ENCODE results near the gene NELL1. TPM values are rescaled to one million over a fixed set of nuclear protein-coding genes. Genes with fewer than 3 reads are reported as not detected.

NELL1 gene
- total RNA-seq, 1 experiment from 2014 or later = 0.22 TPM

DNA sequence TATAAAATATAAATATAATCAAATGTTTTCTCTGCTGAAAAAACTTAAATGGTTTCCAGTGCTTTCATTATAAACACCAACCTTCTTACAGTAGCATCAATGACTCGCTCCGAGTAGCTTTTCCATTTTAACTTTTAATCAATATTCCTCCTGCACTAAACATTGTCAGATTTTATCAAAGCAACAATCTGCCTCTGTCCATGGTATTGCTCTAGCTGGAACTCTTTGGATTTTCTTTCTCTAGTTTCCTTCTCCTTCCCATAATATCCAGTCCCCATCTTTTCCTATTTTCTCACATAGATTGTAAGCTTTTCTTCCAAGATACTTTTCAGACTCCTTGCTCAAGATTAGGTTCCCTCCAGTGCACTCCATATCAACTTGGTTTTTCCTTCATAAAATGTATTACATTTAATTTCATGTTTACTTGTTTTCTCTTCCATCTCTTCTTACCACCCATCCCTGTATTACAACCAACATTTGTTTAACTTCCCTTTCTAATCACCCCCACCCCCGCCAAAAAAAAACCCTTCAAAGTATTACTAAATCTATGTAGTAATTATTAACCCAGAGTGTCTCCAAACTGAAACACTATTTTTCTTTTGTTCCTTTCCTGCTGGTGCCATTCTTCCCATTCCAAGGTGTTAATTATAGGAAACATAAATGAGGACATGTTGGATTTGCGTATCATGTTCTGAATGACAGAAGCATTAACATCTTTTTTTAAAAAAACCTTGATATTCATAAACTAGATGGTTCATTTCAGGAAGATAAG, 716.5 kb downstream of the NELL1 start:
- H3K79me2 ChIP-seq (ENCODE audit: insufficient read depth, low read length) = no peaks in the 10 kb centered on the region
- H3K14ac ChIP-seq (ENCODE audit: insufficient read depth, low read length) = no peak overlapping the region
- no peaks in the 10 kb centered on the region for H3K4me1 ChIP-seq (ENCODE audit: insufficient read depth, low read length)
- no peak overlapping the region for H3T11ph ChIP-seq (ENCODE audit: low read length)
- no peak overlapping the region for H4K5ac ChIP-seq (ENCODE audit: insufficient read length, low read depth, low read length)
- Mint-ChIP-seq H3K27ac (no peak overlapping the region), H3K36me3 (ENCODE audit: insufficient read depth in 1 of 3, low read depth in 3 of 3) (no peaks in the 10 kb centered on the region), H3K4me3 (no peak overlapping the region), H3K9me3 (no peaks in the 10 kb centered on the region), H3K27me3 (ENCODE audit: low read depth) (no peaks in the 10 kb centered on the region), H3K4me1 (no peaks in the 10 kb centered on the region)
- H4K20me1 ChIP-seq (ENCODE audit: control insufficient read depth, insufficient read depth, insufficient read length) = no peaks in the 10 kb centered on the region
- no peak overlapping the region for H3K4me2 ChIP-seq (ENCODE audit: insufficient read depth, insufficient read length, low read length)
- H2BK15ac ChIP-seq (ENCODE audit: low read depth, low read length) = no peak overlapping the region
- no peak overlapping the region for H3K27ac ChIP-seq (ENCODE audit: insufficient read length, low read depth, low read length)
- no peak overlapping the region for H2AK5ac ChIP-seq (ENCODE audit: insufficient read length, low read length)
- H2BK20ac ChIP-seq (ENCODE audit: low read depth, low read length, poor library complexity, severe bottlenecking) = no peak overlapping the region
- WGBS (ENCODE audit: extremely low coverage, insufficient read length, low lambda C conversion rate) = 100% methylated on average over 3 of the region's 4 CpGs
- TF ChIP-seq, protein P1, sequence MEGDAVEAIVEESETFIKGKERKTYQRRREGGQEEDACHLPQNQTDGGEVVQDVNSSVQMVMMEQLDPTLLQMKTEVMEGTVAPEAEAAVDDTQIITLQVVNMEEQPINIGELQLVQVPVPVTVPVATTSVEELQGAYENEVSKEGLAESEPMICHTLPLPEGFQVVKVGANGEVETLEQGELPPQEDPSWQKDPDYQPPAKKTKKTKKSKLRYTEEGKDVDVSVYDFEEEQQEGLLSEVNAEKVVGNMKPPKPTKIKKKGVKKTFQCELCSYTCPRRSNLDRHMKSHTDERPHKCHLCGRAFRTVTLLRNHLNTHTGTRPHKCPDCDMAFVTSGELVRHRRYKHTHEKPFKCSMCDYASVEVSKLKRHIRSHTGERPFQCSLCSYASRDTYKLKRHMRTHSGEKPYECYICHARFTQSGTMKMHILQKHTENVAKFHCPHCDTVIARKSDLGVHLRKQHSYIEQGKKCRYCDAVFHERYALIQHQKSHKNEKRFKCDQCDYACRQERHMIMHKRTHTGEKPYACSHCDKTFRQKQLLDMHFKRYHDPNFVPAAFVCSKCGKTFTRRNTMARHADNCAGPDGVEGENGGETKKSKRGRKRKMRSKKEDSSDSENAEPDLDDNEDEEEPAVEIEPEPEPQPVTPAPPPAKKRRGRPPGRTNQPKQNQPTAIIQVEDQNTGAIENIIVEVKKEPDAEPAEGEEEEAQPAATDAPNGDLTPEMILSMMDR (conservative IDR thresholded peaks at IDR 0.05) = no peak
- H3K18ac ChIP-seq (ENCODE audit: insufficient read length, low read depth, low read length) = no peak overlapping the region
- H3K9ac ChIP-seq (ENCODE audit: extremely low read depth, insufficient read length, low read length) = no peak overlapping the region
- no peaks in the 10 kb centered on the region for H3K23me2 ChIP-seq (ENCODE audit: insufficient read length, low read depth, low read length, poor library complexity, severe bottlenecking)
- H3K23ac ChIP-seq (ENCODE audit: insufficient read length, low read depth, low read length) = no peak overlapping the region
- H4K8ac ChIP-seq (replicated peaks; ENCODE audit: insufficient read length, low read depth, low read length) = no peak overlapping the region
- no peak overlapping the region for H3K56ac ChIP-seq (ENCODE audit: insufficient read length, low read depth, low read length)
- no peak for DNase-seq
- no peak overlapping the region for H2BK5ac ChIP-seq (ENCODE audit: insufficient read length, low read length)
- no peak overlapping the region for H3K4ac ChIP-seq (ENCODE audit: low read depth, low read length)
- no peaks in the 10 kb centered on the region for H3K9me3 ChIP-seq (ENCODE audit: control insufficient read depth, low read depth, low read length)
- H3K27me3 ChIP-seq (ENCODE audit: insufficient read depth, low read length) = no peaks in the 10 kb centered on the region
- no peak overlapping the region for H2AFZ ChIP-seq (ENCODE audit: low read length)
- no peak overlapping the region for H2BK12ac ChIP-seq (ENCODE audit: insufficient read length, low read depth, low read length)
- H3K79me1 ChIP-seq (ENCODE audit: insufficient read depth, low read depth, low read length, poor library complexity, severe bottlenecking) = no peaks in the 10 kb centered on the region
- H2BK120ac ChIP-seq (ENCODE audit: low read depth, low read length, poor library complexity, severe bottlenecking) = no peak overlapping the region
- no peak overlapping the region for H4K91ac ChIP-seq (ENCODE audit: insufficient read length, low read depth, low read length)

All from H9 (cell line).